HG03095 (cell line): ENCODE results near the gene MED9.
"Not testable (repeated sequence)": the region's sequence is repeated elsewhere in the genome, so short reads cannot be mapped to it uniquely, and the experiment has no call there.

Experiments
- ATAC-seq: cut with Tn5 transposase; IDR thresholded peaks from one replicate; pipeline ENCODE4 v1.9.1; 2021; ENCODE audit warnings: moderate library complexity; ENCODE audit not compliant: unreplicated experiment

Gene MED9

DNA sequence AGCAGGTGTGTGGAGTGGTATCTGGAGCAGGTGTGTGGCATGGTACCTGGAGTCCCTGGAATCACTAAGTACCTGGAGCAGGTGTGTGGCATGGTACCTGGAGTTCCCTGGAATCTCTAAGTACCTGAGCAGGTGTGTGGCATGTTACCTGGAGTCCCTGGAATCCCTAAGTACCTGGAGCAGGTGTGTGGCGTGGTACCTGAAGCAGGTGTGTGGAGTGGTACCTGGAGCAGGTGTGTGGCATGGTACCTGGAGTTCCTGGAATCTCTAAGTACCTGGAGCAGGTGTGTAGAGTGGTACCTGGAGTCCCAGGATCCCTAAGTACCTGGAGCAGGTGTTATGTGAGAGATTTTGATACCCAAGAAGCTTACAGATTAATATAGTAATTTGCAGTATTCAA lies 22.1 kb upstream of the MED9 start:
- ATAC-seq = not testable (repeated sequence)

DNA sequence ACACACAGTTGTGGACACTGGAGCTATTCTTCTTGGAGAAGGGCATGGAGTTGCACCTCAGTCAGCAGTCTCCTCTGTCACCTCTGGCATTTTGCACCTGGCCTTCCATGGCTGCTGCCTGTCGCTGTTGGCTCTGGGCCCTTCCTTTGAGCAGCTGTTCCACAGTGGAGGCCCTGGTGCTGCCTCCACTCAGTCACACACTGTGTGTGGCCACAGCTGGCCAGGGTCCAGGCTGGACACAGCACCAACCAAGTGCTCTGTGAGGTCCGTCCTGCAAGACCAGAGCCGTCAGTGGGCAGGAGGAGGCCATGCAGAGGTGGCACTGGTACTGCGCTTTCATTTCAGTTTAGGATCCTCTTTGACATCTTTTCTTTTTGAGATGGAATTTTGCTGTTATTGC lies 21.6 kb upstream of the MED9 start:
- no peak for ATAC-seq

DNA sequence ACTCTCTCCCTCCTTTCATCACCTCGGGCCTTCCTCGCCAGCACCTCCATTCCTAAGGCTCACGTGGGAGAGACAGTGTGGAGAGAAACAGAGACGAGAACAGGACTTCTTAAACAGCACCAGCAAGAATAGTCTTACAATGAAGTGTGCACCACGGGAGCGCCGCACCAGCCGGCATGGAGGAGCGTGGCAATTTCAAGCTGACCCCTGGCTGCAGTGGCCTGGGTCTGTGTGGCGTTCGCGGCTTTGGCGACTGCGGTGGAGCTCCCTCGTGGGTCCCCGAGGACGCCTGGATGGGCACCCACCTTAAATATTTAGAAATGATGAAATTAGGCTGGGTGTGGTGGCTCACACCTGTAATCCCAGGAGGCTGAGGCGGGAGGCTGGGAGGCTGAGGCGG lies 20.5 kb upstream of the MED9 start:
- no peak for ATAC-seq

DNA sequence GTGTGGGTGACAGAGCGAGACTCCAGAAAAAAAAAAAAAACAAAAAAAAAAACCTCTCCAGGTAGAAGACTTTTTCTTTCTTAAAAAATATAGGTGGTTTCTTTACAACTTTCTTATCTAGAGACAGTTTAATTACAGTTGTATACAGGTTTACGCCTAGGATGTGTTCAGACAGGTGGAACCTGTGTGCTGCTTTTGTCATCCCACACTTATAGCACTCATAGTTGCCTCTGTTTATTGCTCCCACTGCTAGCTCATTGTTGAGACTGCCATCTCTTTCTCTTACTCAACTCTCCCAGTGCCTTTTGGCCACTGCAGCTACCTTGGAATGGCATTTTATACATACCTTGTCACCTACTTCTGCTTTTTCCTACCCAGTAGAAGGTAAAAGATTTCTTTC lies 19.1 kb upstream of the MED9 start:
- no peak for ATAC-seq

DNA sequence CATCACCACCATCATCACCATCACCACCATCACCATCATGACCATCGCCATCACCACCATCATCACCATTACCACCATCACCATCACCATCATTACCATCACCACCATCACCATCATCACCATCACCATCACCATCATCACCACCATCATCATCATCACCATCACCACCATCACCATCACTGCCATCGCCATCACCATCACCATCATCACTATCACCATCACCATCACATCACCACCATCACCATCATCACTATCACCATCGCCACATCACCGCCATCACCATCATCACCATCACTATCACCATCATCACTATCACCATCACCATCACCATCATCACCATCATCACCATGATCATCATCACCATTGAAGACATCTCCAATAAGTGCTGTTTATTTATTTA lies 16.8 kb upstream of the MED9 start:
- ATAC-seq = no peak

DNA sequence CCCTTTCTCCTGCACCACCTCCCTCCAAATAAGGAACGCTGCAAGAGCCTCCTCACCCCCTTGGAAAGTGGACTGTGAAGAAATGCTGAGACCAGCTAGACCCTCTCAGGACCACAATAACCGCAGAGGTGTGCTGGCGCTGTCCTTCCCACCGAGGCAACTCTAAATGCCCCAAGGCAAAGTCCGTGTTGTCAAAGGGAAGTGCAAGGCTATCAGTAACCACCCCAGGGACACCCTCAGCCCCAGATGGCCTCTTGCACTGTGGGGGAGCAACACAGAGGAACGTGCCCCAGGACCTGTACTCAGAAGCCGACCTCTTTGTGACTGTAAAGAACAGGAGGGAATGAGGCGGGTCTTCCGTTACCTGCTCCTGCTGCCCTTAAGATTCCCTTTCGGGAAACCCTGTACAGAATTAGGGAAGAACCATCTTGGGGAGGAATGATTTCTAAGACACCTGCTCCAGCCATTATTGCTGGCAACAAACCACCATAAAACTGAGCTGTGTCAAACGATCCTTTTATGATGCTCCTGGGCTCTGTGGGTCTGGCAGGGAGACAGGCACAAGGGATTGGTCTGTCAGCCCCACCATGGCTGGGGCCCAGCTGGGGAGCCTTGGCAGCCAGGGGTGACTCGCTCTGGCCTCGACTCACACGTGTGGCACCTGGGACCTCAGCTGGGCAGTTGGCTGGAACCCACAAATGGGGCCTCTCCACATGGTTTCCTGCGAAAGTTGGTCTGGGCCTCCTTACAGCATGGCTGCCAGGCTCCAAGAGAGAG lies 14.6 kb upstream of the MED9 start:
- no peak for ATAC-seq

DNA sequence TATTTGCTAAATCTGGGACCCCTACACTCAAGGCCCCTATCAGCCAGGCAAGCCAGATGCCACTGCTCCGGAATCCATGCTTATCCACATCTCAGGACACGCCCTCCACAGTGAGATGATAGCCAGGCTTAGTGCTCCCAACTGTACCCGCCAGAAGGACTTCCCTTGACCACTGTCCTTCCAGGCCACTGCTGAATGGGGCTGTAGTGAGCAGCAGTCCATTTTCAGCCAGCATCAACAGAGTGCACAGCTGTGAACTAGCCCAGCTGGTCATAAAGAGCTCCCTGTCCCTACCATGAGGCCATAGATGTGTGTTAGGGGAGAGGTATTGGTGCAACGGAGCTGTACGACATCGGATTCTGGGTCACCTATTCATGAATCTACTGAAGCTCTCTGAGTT lies 13.0 kb upstream of the MED9 start:
- ATAC-seq = no peak

DNA sequence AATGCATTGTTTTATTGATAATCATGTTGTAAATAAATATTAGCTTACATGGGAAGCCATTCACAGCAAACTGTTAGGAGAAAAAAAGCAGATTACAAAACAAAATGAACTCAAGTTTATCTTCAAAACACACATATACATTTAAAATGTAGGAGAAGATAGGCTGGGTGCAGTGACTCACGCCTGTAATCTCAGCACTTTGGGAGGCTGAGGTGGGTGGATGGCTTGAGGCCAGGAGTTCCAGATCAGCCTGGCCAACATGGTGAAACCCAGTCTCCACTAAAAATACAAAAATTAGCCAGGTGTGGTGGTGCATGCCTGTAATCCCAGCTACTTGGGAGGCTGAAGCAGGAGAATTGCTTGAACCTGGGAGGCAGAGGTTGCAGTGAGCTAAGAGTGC lies 10.9 kb upstream of the MED9 start:
- not testable (repeated sequence) for ATAC-seq

DNA sequence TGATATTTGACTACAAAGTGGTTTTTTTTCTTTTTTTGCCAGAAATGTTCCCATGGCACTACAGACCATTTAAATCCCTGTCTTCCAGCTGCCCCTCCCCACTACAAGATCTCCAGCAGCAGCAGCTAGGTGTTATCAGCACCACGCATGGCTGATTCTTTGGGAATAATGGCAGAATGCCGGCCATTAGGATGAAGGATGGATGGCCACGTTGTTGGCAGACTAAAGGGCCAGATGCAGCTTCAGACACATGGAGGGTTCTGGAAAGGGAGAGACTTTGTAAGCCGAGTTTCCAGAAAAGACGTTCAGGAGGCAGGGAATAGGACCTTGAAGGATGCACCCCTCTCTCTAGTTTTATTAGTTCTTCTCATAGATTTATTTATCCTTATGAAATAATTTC lies 10.3 kb upstream of the MED9 start:
- ATAC-seq = no peak

DNA sequence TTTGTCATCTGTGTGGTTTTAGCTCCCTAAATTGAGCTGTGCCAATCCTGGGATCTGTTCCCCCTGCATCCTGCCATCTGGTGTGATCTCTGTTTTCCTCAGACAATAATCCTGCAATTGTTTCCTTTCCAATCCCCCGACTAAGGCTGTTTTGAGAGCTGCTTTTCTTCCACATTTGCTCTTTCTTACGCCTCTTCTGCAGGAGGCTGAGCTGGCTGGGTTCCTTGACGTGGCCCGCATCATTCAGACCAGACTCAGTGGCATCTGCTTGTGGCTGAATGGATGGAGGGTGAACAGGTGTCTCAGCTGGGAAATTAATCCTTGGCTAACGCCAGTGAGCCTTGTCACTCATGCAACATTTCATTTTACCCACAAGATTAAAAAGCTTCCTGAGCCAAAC lies 9.8 kb upstream of the MED9 start:
- ATAC-seq = no peak

DNA sequence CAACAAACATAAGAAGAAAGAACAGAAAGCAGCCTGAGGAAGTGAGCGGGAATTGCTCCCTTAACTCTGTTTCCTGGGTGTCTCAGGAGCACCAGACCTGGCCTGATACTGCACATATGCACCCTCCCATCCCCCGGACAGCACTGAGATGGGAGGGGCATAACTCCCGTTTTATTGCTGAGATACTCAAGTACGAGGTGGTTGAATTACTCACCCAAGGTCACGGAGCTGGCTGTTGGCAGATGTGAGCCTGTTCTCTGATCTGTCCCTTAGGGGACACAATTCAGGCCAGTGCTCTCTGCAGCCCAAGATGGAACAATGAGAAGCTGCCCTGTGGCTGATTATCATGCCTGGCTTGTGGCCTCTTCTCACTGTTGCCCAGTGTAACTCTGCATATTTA lies 9.1 kb upstream of the MED9 start:
- no peak for ATAC-seq

DNA sequence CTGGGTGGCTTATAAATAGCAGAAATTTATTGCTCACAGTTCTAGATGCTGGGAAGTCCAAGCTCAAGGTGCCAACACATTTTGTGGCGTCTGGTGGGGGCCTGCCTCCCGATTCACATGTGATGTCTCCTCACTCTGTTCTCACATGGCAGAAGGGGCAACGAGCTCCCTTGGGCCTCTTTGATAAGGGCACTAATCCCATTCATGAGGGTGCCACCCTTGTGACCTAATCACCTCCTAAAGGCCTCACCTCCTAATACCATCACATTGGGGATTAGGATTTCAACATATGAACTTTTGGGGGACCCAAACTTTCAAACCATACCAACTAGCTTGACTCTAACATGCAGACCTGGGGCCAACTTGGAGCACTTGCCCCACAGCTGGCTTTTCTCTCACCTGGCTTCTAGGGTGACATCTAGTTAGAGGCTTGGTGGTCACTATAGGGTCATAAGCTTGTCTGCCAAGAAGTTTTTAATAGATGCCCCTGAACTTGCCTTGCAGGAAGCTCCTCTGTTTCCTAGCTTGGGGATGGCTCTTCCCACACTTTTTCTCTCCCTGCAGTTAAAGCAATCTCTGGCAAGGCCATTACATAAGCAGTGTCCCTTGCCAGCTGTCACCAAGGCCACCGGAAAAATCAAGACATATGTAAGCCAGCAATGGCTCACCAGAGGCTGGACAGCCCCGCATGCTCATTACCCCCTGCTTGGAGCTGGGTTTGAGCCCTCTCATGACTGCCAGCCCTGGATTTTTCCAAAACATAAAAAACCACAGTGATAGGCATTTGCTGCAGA lies 8.4 kb upstream of the MED9 start:
- no peak for ATAC-seq

DNA sequence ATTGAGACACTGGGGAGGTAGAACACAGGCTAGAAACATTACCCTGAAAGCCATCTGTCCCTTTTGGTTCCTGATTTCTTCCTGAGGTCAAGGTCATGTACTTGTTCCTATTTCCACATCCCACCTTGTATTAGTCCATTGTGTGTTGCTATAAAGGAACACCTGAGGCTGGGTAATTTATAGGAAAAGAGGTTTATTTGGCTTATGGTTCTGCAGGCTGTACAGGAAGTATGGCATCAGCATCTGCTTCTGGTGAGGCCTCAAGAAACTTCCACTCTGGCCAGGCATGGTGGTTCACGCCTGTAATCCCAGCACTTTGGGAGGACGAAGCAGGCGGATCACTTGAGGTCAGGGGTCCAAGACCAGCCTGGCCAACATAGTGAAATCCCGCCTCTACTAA lies 7.4 kb upstream of the MED9 start:
- no peak for ATAC-seq

DNA sequence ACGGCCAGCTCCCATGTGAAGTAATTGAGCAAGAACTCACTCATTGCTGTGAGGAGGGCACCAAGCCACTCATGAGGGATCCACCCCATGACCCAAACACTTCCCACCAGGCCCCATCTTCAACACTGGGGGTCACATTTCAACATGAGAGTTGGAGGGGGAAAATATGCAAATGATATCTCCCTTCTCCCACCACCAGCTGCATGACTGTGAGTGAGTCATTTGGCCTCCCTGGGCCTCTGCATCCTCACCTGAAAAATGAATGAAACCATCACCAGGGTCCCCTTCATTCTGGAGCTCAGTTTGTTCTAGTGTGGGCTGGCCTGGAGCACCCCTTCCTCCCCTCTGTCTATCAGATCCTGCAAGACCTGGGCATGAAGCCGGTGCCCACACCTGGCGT lies 6.8 kb upstream of the MED9 start:
- no peak for ATAC-seq

DNA sequence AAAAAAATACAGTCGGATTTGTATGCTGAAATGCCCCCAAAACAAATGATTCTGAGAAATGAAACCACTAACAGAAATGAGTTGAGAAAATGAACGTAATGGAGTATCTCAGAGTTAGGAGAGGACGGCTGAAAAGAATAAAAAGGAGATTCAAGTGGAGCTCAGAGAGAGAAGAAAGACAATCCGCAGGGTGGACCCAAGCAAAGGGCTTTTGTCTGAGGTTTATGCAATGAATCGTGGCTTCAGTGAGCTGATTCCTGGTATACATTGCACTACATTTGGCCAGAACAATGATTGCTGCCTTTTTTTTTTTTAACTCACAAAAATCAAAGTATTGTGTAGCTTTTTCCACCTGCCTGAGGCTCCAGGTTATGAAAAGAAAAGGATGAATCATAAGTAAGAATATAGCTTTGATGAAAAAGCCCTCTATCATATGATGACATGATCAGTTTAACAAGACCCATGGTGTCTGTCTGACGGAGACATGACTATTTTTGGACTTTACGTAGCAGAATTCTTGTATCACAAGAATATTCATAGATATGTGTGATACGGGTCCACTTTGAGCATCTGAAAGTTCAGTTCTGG lies 4.4 kb upstream of the MED9 start:
- ATAC-seq = no peak

DNA sequence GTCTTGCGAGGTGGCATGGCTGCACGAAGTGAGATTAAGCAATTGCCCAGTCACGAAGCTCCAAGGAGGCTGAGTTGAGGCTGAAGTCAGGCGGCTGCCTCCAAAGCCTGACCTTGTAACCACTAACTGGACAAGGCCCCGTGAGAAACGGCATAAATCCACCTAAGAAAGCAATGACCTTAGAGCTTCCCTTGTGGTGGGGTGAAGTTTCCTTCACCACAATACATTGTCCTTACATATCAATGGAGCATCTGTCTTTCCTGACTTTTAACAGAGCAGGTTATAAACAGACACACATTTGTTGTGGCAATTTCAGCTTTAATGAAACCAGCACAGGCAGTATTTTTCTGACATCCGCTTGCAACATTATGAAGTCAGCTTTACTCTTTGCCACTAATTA lies 2.5 kb upstream of the MED9 start:
- ATAC-seq = no peak

DNA sequence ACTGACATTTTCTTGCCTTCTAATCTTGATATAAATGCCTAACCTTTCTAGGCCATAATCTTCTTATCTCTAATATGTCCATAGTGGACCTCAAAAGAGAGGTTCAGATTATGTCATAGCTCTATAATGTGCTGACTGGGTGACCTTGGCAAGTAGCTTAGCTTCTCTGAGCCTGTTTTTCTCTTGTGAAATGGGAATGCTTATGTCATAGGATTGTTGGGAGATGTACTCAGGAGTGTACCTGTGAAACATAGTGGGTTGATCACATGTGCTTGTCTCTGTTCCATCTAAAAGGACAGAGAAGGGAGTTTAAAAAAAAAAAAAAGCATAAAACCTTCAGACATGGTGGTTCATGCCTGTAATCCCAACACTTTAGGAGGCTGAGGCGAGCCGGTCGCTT lies 2.4 kb downstream of the MED9 start:
- no peak for ATAC-seq

DNA sequence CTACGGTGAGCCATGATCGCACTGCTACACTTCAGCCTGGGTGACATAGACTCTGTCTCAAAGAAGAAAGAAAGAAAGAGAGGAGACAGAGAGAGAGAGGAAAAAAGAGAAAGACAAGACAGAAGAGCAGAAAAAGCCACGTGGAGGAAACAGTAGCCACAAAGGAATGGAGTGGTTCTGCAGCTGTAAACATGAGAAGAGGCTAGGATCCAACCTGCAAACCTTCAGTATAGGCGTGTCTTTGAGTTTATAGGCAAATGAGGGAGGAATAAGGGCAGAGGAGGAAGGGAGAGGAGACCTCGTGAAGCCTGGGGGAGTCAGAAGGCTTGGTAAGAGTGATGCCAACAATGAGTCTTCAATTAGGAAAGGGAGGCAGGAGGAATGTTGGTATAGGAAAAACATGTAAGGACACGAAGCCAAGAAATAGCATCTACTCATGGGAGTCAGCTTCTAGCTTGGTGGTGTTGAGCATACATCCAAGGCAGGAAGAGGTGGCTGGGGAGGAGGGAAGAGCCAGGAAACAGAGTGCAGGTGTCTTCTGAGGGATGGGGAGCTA lies 3.9 kb downstream of the MED9 start:
- ATAC-seq = no peak

DNA sequence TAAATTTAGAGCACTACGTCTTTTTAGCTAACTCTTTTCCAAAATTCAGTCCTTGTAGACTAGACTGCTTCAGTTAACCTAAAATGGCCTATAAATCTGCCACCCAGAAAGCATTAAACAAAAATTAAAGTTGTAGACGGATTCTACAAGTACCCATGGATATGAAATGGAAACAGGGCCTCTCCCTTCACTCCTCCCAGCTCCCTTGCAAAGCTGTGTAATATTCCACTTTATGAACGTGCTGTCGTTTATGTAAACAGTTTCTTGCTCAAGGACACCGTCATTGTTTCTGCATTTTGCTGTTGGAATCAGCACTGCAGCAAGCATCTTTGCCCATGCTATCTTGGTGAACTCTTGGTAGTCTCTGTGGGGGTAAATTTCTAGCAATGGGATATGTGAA lies 5.1 kb downstream of the MED9 start:
- ATAC-seq = no peak

DNA sequence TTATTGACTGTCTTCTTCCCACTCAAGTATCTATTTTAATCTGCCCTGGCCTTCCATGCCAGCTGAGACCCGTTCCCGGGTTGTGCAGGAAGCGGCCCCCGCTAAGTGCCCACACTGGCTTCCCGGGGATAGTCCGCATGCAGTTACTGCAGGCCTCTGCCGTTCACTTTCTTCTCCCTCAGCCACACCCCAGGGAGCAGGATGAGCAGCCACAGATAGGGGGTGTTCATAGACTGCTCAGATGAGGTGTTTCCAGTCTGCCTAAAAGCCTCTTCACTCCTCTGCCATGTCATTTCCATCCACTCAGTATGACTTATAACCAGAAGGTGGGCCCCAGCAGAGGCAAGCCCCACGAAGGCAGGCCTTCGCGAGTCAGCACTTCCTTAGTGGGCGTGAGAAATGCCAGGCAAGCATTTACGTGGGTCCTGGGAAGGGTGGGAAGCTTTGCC lies 7.7 kb downstream of the MED9 start:
- ATAC-seq = no peak

DNA sequence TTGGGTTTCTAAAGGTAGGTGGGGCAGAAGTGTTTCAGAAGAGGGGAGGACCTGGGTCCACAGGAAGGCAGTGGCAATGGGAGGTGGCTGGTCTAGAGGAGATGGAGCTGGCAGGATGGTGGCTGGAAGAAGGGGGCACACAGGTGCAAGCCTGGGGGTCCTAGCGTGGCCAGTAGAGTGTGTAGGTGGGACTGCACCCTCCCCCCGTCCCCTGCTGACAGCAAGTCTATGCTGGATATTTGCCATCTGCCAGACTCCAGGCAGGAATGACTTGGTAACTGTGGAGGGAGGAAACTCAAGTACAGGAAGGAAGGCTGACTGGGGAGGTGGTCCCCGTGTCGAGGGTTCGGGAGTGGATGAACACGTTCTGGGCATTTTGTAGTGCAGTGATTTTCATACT lies 8.6 kb downstream of the MED9 start:
- no peak for ATAC-seq

DNA sequence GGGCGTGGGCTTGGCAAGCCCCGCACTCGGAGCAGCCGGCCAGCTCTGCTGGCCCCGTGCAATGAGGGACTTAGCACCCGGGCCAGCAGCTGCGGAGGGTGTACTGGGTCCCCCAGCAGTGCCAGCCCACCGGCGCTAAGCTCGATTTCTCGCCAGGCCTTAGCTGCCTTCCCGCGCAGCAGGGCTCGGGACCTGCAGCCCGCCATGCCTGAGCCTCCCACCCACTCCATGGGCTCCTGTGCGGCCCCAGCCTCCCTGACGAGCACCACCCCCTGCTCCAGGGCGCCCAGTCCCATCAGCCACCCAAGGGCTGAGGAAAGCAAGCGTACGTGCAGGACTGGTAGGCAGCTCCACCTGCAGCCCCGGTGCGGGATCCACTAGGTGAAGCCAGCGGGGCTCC lies 9.6 kb downstream of the MED9 start:
- not testable (repeated sequence) for ATAC-seq
